Activated T-helper 9 cell treated with anti-CD3 and anti-CD28 coated beads, Interleukin-2, amount 50 U/mL, for 16 hours (primary cell): ENCODE results near the gene SHH.

ENCODE experiments used
- DNase-seq: peaks from one replicate; pipeline ENCODE4 v3.0.0-alpha.2; 2020; ENCODE audit warnings: low read depth

SHH gene

DNA sequence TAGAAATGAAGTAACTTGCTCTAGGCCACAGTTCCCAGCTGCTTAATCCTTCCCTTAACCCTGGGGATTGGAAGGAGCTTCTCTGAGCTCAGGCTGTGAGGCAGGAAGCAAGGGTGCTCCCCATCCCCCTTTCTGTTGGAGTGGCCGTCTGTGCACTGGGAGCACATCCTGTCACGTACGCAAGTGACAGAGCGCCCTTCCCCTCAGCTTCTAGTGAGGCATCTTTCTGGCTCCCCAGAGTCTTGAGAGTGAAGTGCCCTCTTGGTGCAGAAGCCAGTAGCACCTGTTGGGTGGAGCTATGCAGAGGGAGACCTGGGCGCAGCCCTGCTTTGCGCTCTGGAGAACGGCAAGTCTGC is 47.8 kb downstream of the SHH start:
- DNase-seq, result no peak

DNA sequence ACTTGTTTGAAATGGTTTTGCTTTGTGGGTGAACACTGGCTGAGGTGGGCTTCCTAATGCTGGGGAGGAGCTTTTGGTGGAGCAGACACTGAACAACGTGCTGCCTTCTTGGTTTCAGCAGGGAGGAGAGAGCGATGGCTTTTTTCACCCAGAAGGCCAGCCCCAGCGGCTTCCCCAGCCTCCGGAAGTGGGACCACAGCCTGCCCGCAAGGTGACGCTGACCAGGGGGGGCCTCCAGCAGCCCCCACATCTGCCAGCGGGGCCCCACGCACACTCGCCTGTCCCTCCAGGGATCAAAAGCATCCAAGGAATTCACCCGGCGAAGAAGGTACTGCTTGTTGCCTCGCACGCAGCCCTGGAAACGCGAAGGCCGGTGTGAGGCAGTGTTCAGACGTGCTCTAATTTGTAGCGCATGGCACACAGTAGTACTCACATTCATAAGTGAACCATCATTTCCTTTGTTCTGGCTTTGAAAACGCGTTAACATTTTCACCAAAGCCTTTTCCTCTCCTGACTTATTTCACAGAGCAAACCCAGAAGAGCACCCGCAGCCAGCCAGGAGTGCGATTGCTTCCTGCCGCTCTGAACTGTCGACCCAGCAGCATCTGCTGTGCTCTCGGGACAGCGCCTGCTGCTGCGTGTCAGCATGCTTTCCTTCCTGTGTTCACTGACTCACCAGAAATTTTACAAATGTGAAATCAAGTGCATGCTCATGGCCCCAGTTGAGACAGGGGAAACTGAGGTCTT is 48.4 kb downstream of the SHH start:
- DNase-seq, result no peak

- DNase-seq, result no peak
These were observed 49.1 kb downstream of the SHH start for GRCh38 chr7:155763122-155763521.

- no peak for DNase-seq
These were observed 49.6 kb downstream of the SHH start for GRCh38 chr7:155762655-155763054.

DNA sequence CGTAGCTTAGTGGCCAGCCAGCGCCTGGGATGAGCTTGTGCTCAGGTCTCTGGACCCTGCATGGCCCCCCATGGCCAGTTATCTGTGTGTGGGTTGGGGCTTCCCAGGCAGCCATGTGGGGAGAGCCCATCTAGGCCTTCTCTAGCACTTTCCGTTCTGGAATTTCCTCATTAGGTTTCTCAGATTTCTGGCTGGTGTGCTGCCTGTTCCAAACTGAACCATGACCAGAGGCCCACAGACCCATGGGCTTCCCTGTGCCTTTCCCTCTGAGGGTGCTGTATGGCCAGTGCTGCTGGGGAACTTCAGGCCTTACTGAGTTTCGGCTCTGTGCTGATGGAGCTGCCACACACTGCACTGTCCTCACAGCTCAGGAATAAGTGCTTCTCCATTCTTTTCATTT is 50.2 kb downstream of the SHH start:
- no peak for DNase-seq

- DNase-seq, result no peak
These were observed 51.1 kb downstream of the SHH start for GRCh38 chr7:155761162-155761561.

DNA sequence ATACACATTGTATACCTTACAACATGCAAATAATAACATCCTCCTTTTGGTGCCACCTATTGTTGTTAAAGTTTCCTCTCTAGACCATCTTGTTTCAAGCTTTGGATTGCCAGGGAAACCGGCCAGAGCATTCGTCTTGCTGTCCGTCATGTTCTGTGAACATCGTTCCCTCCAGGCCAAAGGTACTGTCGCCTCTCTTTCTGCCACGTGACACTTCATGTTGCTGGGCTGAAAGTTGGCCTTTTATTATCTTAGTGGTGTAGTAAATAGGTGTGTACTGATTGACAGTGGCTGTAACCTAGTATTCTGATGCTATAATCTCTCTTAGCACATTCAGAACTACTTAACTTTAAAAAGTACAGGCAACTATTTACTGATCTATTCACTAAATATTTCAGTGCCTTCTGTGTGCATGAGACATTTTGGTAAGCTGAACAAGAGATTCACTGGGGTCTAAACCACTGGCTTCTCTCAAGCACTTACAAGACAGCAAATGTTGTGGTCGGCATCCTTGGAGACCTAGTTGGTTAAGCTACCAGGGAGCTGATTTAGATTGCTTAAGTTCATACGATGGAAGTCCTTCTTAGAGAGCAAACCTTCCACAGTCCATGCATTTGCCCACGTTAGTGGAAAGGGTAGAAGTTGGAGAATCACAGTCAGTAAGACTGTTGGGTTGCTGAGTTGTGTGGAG is 52.4 kb downstream of the SHH start:
- DNase-seq, result no peak

- DNase-seq, result no peak
These were observed 53.9 kb downstream of the SHH start for GRCh38 chr7:155758348-155758747.

DNA sequence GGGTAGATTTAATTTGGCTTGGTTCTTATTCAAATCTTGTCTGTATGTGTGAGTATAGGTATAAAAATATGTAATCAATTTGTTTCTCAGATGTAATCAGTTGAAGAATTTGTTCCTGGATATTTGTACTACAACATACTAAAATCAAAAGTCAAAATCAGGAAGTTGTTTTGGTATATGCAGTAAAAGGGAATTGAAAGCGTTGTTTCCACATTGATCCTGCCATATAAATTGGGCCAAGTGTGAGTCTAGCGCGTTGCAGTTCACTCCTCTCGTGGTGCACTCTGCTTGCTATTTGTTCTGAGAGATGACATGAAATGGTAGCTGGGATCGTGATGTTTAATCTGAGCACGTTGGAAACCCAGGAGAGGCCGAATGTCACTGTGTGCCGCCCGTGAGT is 55.9 kb downstream of the SHH start:
- no peak for DNase-seq

DNA sequence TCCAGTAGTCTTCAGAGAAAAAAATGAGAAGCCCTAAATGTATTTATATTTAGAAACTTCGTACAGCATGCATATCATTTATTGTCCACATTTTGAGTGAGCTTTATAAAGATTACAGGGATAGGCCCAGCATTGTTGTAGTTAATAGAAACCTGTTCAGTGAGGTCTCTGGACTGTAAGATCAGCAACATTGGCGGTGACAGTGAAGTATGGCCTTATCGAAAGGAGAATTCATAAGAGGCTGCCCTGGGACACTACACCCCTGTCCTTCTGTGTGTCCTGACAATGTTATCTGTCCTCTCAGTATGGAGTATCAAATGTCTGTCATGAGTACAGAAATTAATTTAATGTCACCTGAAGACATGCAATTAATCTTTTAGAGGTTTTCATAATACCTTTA is 57.2 kb downstream of the SHH start:
- no peak for DNase-seq

- no peak for DNase-seq
These were observed 58.1 kb downstream of the SHH start for GRCh38 chr7:155754165-155754564.

- DNase-seq, result no peak
These were observed 58.8 kb downstream of the SHH start for GRCh38 chr7:155753446-155753965.

DNA sequence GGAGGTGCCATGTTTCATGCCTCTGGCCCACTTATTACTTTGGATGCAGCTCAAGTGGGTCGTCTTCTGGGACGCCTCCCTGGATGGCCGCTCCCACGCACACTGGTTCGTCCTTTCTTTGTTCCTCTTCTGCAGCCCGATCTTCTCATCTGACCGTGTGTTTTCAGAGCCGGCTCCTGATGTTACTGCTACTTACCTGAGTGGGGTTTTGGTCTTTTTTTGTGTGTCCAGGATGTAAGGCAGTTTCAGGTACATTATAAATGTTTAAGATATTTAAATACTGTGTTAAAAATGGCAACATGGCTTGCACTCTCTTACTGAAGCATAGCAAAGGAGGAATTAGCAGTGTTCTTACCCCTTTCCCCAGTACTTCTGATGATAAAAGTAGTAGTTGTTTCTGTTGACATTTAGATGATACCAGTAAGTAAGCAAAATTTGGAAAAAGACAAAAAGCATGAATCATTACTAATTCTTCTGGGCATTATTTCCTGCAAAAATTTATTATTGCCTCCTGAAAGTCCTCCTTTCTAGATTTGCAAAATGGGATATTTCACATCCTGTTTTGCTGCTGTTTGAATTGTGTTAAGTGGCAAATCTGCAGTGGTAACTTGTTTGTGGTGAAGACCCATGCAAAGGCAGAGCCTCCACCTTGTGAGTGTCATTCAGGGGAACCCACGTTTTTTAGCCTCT is 59.4 kb downstream of the SHH start:
- DNase-seq, result no peak

DNA sequence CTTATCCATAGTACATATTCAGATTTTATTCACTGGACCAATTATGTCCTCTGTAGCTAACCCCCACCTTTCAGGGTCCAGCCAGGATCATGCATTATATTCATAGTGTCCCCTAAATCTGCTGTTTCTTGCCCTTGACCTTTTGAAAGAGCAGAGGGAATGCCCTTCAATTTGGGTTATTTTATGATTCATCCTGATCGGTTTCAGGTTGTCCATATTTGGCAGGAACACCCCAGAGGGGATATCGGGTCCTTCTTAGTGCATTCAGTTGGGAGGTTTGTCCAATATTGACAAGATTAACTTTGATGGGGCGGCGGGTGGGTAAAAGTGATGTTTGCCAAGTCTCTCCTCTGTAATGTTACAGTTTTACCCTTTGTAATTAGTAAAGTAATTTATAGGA is 60.9 kb downstream of the SHH start:
- no peak for DNase-seq

GRCh38 chr7:155750255-155751125 is 61.8 kb downstream of the SHH start:
- no peak for DNase-seq
